Measurements from ENCODE around the gene MCF2L. TPM values are rescaled to one million over a fixed set of nuclear protein-coding genes. Genes with fewer than 3 reads are reported as not detected.

The MCF2L gene
- total and polyA plus RNA-seq, 9 of the 15 experiments (the other 6 are each of a cell fraction or from before 2014, with no cell fraction given), result 0.05 to 0.25 (median 0.18) TPM; not detected in 5

GRCh38 chr13:113075711-113076110 is 106.7 kb downstream of the MCF2L start:
- ATAC-seq (no peak), FAIRE-seq (no peak), DNase-seq (ENCODE audit: extremely low read depth in 1 of 4, low spot score in 3 of 4) (no peak)
- Histone ChIP-seq H3K9me3 (replicated peaks; ENCODE audit: control insufficient read depth, insufficient read depth, low read depth, low read length) (no peaks in the 10 kb centered on the region), H4K20me1 (replicated peaks; ENCODE audit: control insufficient read depth, insufficient read depth, low read length) (no peaks in the 10 kb centered on the region), H3K27ac (ENCODE audit: extremely low read depth, low read depth, low read length) (no peak overlapping the region), H3K4me3 (no peak overlapping the region), H3K9me1 (ENCODE audit: control insufficient read depth, insufficient read depth, low read length) (no peaks in the 10 kb centered on the region), H3K36me3 (ENCODE audit: control insufficient read depth, insufficient read depth, low read length) (no peaks in the 10 kb centered on the region), H3K27me3 (ENCODE audit: control insufficient read depth in 2 of 2, insufficient read depth in 2 of 2, low read length in 2 of 2) (peaks cover 3 to 65% of the 10 kb centered on the region in 2 experiments; a peak in 4 of 5 replicates), H3K4me1 (replicated peaks in 1 of 2; ENCODE audit: control insufficient read depth in 2 of 2, insufficient read depth in 2 of 2, low read length in 2 of 2) (peaks cover 0 to 23% of the 10 kb centered on the region in 2 experiments; a peak in 1 of 5 replicates), H2AFZ (ENCODE audit: low read depth, low read length) (no peak overlapping the region), H3K4me2 (ENCODE audit: insufficient read depth, low read length) (no peak overlapping the region), H3K9ac (ENCODE audit: insufficient read depth in 1 of 2, low read depth in 2 of 2, low read length in 2 of 2) (no peak overlapping the region), H3K79me2 (ENCODE audit: control insufficient read depth, insufficient read depth, low read length) (no peaks in the 10 kb centered on the region)
- POLR2A ChIA-PET, result interaction anchor here (1.1 kb wide), 1 partner anchor 13 kb away, joined by 3 read pairs; no protein-coding TSS in a partner anchor
- CTCF ChIA-PET (ENCODE audit: low intra/inter-chr PET ratio), result no interaction called here
- WGBS (ENCODE audit: insufficient coverage, low coverage, missing lambda C conversion rate), result 30% methylated on average over 16 of the region's 17 CpGs
- in situ Hi-C loops (cut with MboI) (no loop called here), intact Hi-C loops (cut with micrococcal nuclease) (no loop called here)
- no TSS peak for BruUV-seq (replicated peaks)
- TF ChIP-seq RBM14 (IDR thresholded peaks at IDR 0.05; ENCODE audit: borderline replicate concordance, insufficient read depth, low read depth, low read length) (no peak), CEBPZ (IDR thresholded peaks at IDR 0.05; ENCODE audit: borderline replicate concordance, low read depth, low read length) (no peak), ZNF12 (CRISPR knock-in tag; IDR thresholded peaks at IDR 0.05) (no peak), RREB1 (CRISPR knock-in tag; IDR thresholded peaks at IDR 0.05) (no peak), SPI1 (IDR thresholded peaks at IDR 0.05; ENCODE audit: borderline replicate concordance, low read depth, low read length) (no peak), RNF219 (CRISPR knock-in tag; IDR thresholded peaks at IDR 0.05) (no peak), ZNF695 (CRISPR knock-in tag; IDR thresholded peaks at IDR 0.05) (no peak), PREB (CRISPR knock-in tag; IDR thresholded peaks at IDR 0.05) (no peak), SRSF9 (IDR thresholded peaks at IDR 0.05; ENCODE audit: borderline replicate concordance, low read depth, low read length) (no peak)

All from K562 (cell line).